ENCODE results near the gene CSNK1A1. TPM values are rescaled to one million over a fixed set of nuclear protein-coding genes. Genes with fewer than 3 reads are reported as not detected.

The CSNK1A1 gene
- total RNA-seq, 1 experiment from 2014 or later: 263 TPM

GRCh38 chr5:149447373-149448367 lies 103.6 kb downstream of the CSNK1A1 start:
- POLR2A ChIA-PET: interaction anchor here (0.9 to 1.5 kb wide), 4 partner anchors 9 to 115 kb away, joined by 3 to 4 read pairs (median 3); no protein-coding TSS in a partner anchor
- Histone ChIP-seq H3K4me1 (ENCODE audit: control insufficient read depth in 1 of 2, insufficient read depth in 2 of 2, low read length in 2 of 2) (peaks cover 16 to 80% of the 10 kb centered on the region in 2 experiments), H3K9me3 (ENCODE audit: control insufficient read depth in 1 of 2, insufficient read depth in 1 of 2, low read depth in 1 of 2, low read length in 2 of 2) (no peaks in the 10 kb centered on the region), H3K4me2 (ENCODE audit: low read length) (no peak overlapping the region), H3K9ac (ENCODE audit: low read length) (no peak overlapping the region), H3K4me3 (replicated peaks in 1 of 2; ENCODE audit: low read depth in 1 of 2, low read length in 2 of 2) (no peak overlapping the region), H3K27ac (ENCODE audit: low read depth, low read length) (no peak overlapping the region), H3K27me3 (ENCODE audit: insufficient read depth, low read length) (no peaks in the 10 kb centered on the region), H3K9me2 (ENCODE audit: insufficient read depth) (no peaks in the 10 kb centered on the region), H3K79me2 (ENCODE audit: insufficient read depth, low read length) (no peaks in the 10 kb centered on the region), H4K20me1 (ENCODE audit: insufficient read depth) (no peaks in the 10 kb centered on the region), H2AFZ (ENCODE audit: low read depth, low read length, poor library complexity, severe bottlenecking) (peak overlapping the region; percentile 90), H3K36me3 (ENCODE audit: control insufficient read depth in 1 of 2, insufficient read depth in 2 of 2, low read length in 2 of 2) (no peaks in the 10 kb centered on the region)
- RAD21 ChIA-PET (ENCODE audit: low non-redundant PET in 1 of 2, low total read pairs in 2 of 2, uncharacterized antibody in 2 of 2, unreplicated experiment in 2 of 2): interaction anchor here (1.4 to 1.5 kb wide), 2 partner anchors 115 to 116 kb away, joined by 4 to 5 read pairs; no protein-coding TSS in a partner anchor
- ATAC-seq (no peak), DNase-seq (ENCODE audit: low read depth, low spot score) (no peak)
- BruUV-seq (replicated peaks): no TSS peak
- CTCF ChIA-PET: interaction anchor here (1.0 to 3.4 kb wide), 5 partner anchors 8 to 114 kb away, joined by 4 to 30 read pairs (median 9); no protein-coding TSS in a partner anchor
- intact Hi-C loops (cut with micrococcal nuclease): loop anchor here (5.0 kb wide), 1 partner anchor 40 kb away; no protein-coding TSS in a partner anchor
- TF ChIP-seq ELF1 (IDR thresholded peaks at IDR 0.05; ENCODE audit: borderline replicate concordance, low read depth): no peak
- no peak for TF ChIP-seq EGR1 (IDR thresholded peaks at IDR 0.05; ENCODE audit: low read depth)
- no peak for TF ChIP-seq JUND (IDR thresholded peaks at IDR 0.05)
- TF ChIP-seq RAD21 (IDR thresholded peaks at IDR 0.05; ENCODE audit: low read depth): no peak
- TF ChIP-seq EZH2 (IDR thresholded peaks at IDR 0.05): no peak
- no peak for TF ChIP-seq FOSL1 (IDR thresholded peaks at IDR 0.05; ENCODE audit: low read depth)
- no peak for TF ChIP-seq CTCF (IDR thresholded peaks at IDR 0.05 in 2 of 3, conservative IDR thresholded peaks at IDR 0.05 in 1 of 3; ENCODE audit: borderline replicate concordance in 1 of 3, insufficient read depth in 1 of 3, low read depth in 2 of 3, low read length in 2 of 3)
- no peak for TF ChIP-seq POLR2A (IDR thresholded peaks at IDR 0.05; ENCODE audit: borderline replicate concordance, extremely low read depth, insufficient read depth, insufficient read length)
- no peak for TF ChIP-seq ZFX (IDR thresholded peaks at IDR 0.05)
- TF ChIP-seq ZNF274 (IDR thresholded peaks at IDR 0.05; ENCODE audit: low read depth, low read length): no peak
- TF ChIP-seq, protein P1, sequence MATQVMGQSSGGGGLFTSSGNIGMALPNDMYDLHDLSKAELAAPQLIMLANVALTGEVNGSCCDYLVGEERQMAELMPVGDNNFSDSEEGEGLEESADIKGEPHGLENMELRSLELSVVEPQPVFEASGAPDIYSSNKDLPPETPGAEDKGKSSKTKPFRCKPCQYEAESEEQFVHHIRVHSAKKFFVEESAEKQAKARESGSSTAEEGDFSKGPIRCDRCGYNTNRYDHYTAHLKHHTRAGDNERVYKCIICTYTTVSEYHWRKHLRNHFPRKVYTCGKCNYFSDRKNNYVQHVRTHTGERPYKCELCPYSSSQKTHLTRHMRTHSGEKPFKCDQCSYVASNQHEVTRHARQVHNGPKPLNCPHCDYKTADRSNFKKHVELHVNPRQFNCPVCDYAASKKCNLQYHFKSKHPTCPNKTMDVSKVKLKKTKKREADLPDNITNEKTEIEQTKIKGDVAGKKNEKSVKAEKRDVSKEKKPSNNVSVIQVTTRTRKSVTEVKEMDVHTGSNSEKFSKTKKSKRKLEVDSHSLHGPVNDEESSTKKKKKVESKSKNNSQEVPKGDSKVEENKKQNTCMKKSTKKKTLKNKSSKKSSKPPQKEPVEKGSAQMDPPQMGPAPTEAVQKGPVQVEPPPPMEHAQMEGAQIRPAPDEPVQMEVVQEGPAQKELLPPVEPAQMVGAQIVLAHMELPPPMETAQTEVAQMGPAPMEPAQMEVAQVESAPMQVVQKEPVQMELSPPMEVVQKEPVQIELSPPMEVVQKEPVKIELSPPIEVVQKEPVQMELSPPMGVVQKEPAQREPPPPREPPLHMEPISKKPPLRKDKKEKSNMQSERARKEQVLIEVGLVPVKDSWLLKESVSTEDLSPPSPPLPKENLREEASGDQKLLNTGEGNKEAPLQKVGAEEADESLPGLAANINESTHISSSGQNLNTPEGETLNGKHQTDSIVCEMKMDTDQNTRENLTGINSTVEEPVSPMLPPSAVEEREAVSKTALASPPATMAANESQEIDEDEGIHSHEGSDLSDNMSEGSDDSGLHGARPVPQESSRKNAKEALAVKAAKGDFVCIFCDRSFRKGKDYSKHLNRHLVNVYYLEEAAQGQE (IDR thresholded peaks at IDR 0.05; ENCODE audit: low read depth): no peak
- TF ChIP-seq, protein P2, sequence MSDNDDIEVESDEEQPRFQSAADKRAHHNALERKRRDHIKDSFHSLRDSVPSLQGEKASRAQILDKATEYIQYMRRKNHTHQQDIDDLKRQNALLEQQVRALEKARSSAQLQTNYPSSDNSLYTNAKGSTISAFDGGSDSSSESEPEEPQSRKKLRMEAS (IDR thresholded peaks at IDR 0.05): no peak
- no peak for TF ChIP-seq TCF7L2 (IDR thresholded peaks at IDR 0.05; ENCODE audit: borderline replicate concordance, extremely low read depth, insufficient read depth, insufficient read length)
- TF ChIP-seq ZBTB33 (IDR thresholded peaks at IDR 0.05; ENCODE audit: extremely low read depth, insufficient replicate concordance, low read length): no peak
- TF ChIP-seq CEBPB (IDR thresholded peaks at IDR 0.05; ENCODE audit: low read depth): no peak
- no peak for TF ChIP-seq SRF (IDR thresholded peaks at IDR 0.05; ENCODE audit: low read depth)
